Keratinocyte (primary cell): Measurements from ENCODE around the gene RAP1GAP. TPM values are rescaled to one million over a fixed set of nuclear protein-coding genes. Genes with fewer than 3 reads are reported as not detected.

ENCODE experiments used
- DNase-seq: peaks from one replicate; pipeline ENCODE4 v3.0.0-alpha.2; 2011; ENCODE audit warnings: low read depth, missing footprints, low spot score
- FAIRE-seq: peaks from 2 replicates; lab custom pipeline; 2011; peaks lifted over from hg19 to GRCh38; lab: Jason Lieb, UNC
- H2AFZ ChIP-seq: 2 replicates; pipeline ENCODE4 v1.6.0; 2012; ENCODE audit warnings: low read length, control low read depth, inconsistent platforms; ENCODE audit not compliant: control insufficient read depth
- H3K27ac ChIP-seq: 2 replicates; pipeline ENCODE4 v1.5.1; 2011; ENCODE audit warnings: low read length; ENCODE audit not compliant: control insufficient read depth, insufficient read depth
- H3K27me3 ChIP-seq: 3 replicates; pipeline ENCODE4 v1.6.0; 2011; ENCODE audit warnings: low read length; ENCODE audit not compliant: control insufficient read depth, insufficient read depth; ENCODE audit errors: extremely low read depth
- H3K36me3 ChIP-seq, 2 experiments: 2 replicates in 1 of 2; 3 replicates in 1 of 2; pipeline ENCODE4 v1.5.1; 2011; ENCODE audit warnings: low read length in 2 of 2, mild to moderate bottlenecking in 1 of 2; ENCODE audit not compliant: control insufficient read depth in 2 of 2, insufficient read depth in 2 of 2; ENCODE audit errors: extremely low read depth in 1 of 2
- H3K4me1 ChIP-seq: 3 replicates; pipeline ENCODE4 v1.5.1; 2011; ENCODE audit warnings: low read length; ENCODE audit not compliant: control insufficient read depth, insufficient read depth; ENCODE audit errors: extremely low read depth
- H3K4me2 ChIP-seq: 3 replicates; pipeline ENCODE4 v1.6.0; 2011; ENCODE audit warnings: low read depth, low read length; ENCODE audit not compliant: control insufficient read depth, insufficient read depth; ENCODE audit errors: extremely low read depth
- H3K4me3 ChIP-seq, 3 experiments: fragments of 200-600 bp in 1 of 3; sonication (generic) in 1 of 3; 2 replicates in 2 of 3; 3 replicates in 1 of 3; pipeline ENCODE4 v1.5.1; 2011 to 2016; ENCODE audit warnings: low read length in 3 of 3, mild to moderate bottlenecking in 3 of 3, control low read depth in 2 of 3, inconsistent platforms in 1 of 3, low read depth in 1 of 3, mixed read lengths in 1 of 3, mixed run types in 1 of 3, moderate library complexity in 1 of 3; ENCODE audit not compliant: control insufficient read depth in 2 of 3, insufficient read depth in 2 of 3; ENCODE audit errors: extremely low read depth in 1 of 3
- H3K79me2 ChIP-seq: 2 replicates; pipeline ENCODE4 v1.6.0; 2012; ENCODE audit warnings: low read length; ENCODE audit not compliant: control insufficient read depth, insufficient read depth
- H3K9ac ChIP-seq: 3 replicates; pipeline ENCODE4 v1.6.0; 2011; ENCODE audit warnings: low read length; ENCODE audit not compliant: control insufficient read depth, insufficient read depth; ENCODE audit errors: extremely low read depth
- H3K9me1 ChIP-seq: 3 replicates; pipeline ENCODE4 v1.6.0; 2011; ENCODE audit warnings: low read length; ENCODE audit not compliant: control insufficient read depth, insufficient read depth; ENCODE audit errors: extremely low read depth
- H3K9me3 ChIP-seq: 2 replicates; pipeline ENCODE4 v1.5.1; 2012; ENCODE audit warnings: low read depth, low read length; ENCODE audit not compliant: control insufficient read depth
- H4K20me1 ChIP-seq: 3 replicates; pipeline ENCODE4 v1.6.0; 2011; ENCODE audit warnings: low read length; ENCODE audit not compliant: control insufficient read depth, insufficient read depth; ENCODE audit errors: extremely low read depth
- CTCF ChIP-seq, 3 experiments: IDR thresholded peaks in 1 of 3; conservative IDR thresholded peaks in 1 of 3; optimal IDR thresholded peaks in 1 of 3; 2 replicates in 2 of 3; 3 replicates in 1 of 3; pipeline versions ENCODE3 to v1.5.1; 2011; ENCODE audit warnings: low read length in 3 of 3, mild to moderate bottlenecking in 3 of 3, moderate library complexity in 2 of 3, control low read depth in 1 of 3, inconsistent platforms in 1 of 3; ENCODE audit not compliant: insufficient read depth in 2 of 3; ENCODE audit errors: extremely low read depth in 1 of 3
- EZH2 ChIP-seq: IDR thresholded peaks from one replicate; pipeline ENCODE4 v1.6.1; 2012; ENCODE audit warnings: inconsistent platforms, mild to moderate bottlenecking, low read length, moderate library complexity
- dilution Hi-C: fragments of 300-500 bp; cut with MboI; formaldehyde crosslinking; loops from one replicate; pipeline ENCODE4 v1.7.0; 2020; ENCODE audit warnings: low sequenced_read_pairs; ENCODE audit not compliant: extremely low pct_ligation_motif_present
- polyA plus RNA-seq, 5 experiments: library from polyadenylated mRNA; depleted of rRNA in 3 of 5; stranded (reverse) in 3 of 5; stranded (forward) in 1 of 5; unstranded in 1 of 5; fragments of >200 nt; gene quantifications; 1 replicate in 1 of 5; 2 replicates in 3 of 5; 3 replicates in 1 of 5; pipeline versions ENCODE4 v1.2.1 to v1.2.3, GENCODE V29; 2011 to 2012; ENCODE audit warnings: missing spikeins in 2 of 5, low read depth in 1 of 5, low replicate concordance in 1 of 5

Gene RAP1GAP
- polyA plus RNA-seq, 1 donor (not counting 4 experiments of a cell fraction or from before 2014, with no cell fraction given), result 1.1 TPM

GRCh38 chr1:21648352-21648730, 20.8 kb downstream of the RAP1GAP start:
- Histone ChIP-seq H3K4me1 (peaks cover 7% of the 10 kb centered on the region), H3K79me2 (no peaks in the 10 kb centered on the region), H3K27ac (no peak overlapping the region), H2AFZ (no peak overlapping the region), H3K36me3 (no peaks in the 10 kb centered on the region), H3K4me2 (no peak overlapping the region), H3K4me3 (no peak overlapping the region), H3K27me3 (peaks cover 24% of the 10 kb centered on the region), H4K20me1 (no peaks in the 10 kb centered on the region), H3K9me3 (no peaks in the 10 kb centered on the region), H3K9me1 (no peaks in the 10 kb centered on the region), H3K9ac (no peak overlapping the region)
- DNase-seq (no peak), FAIRE-seq (no peak)
- no peak for TF ChIP-seq EZH2
- no peak for TF ChIP-seq CTCF (optimal IDR thresholded peaks at IDR 0.05 in 1 of 3, IDR thresholded peaks at IDR 0.05 in 1 of 3, conservative IDR thresholded peaks at IDR 0.05 in 1 of 3; ENCODE audit: extremely low read depth in 1 of 3, insufficient read depth in 2 of 3, low read length in 3 of 3)
- dilution Hi-C loops, result no loop called here

DNA sequence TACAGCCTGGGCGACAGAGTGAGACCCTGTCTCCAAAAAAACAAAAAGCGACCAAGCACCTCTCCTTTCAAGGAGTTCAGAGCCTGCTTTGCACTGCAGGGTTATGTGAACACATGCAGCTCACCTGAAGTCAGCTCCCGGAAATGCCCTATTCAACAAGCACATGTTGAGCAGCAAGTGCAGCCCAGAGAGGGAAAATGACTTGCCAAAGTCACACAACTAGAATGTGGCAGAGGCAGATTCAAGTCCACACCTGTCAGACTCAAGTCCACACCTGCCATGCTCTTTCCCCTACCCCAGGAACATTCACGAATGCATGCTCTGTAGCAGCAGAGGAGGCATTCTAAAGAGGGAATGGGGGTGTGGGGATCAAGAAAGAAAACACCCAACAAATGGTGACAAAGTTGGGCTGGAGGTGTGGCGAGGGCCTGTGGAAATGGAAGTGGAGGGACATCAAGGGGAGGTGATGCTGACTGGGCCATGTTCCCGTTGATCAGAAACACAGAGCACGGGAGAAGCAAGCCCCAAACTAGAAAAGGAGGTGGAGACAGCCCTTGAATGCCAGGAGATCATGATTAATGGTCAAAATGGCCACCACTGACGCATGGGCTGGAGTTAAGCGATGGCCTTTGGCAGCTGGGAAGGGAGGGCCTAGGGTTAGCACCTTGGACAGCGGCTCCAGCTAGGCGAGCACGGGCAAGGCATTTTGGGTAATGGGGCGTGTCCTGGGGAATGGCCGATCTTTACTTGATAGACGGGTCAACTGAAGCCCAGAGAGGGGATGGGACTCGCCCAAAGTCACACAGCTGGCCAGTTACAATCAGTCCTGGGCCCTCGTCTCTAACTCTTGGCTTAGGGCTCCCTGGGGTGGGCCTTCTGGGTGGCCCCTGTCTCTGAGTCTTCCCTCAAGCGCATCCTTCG, 21.5 kb downstream of the RAP1GAP start:
- Histone ChIP-seq H2AFZ (no peak overlapping the region), H3K36me3 (no peaks in the 10 kb centered on the region), H3K79me2 (no peaks in the 10 kb centered on the region), H3K9me1 (no peaks in the 10 kb centered on the region), H3K27me3 (peaks cover 20% of the 10 kb centered on the region), H3K4me1 (peaks cover 7% of the 10 kb centered on the region), H3K9me3 (no peaks in the 10 kb centered on the region), H3K27ac (no peak overlapping the region), H4K20me1 (no peaks in the 10 kb centered on the region), H3K4me2 (no peak overlapping the region), H3K4me3 (no peak overlapping the region), H3K9ac (no peak overlapping the region)
- dilution Hi-C loops, result no loop called here
- peak; percentile 5 for FAIRE-seq
- TF ChIP-seq EZH2 (no peak), CTCF (optimal IDR thresholded peaks at IDR 0.05 in 1 of 3, IDR thresholded peaks at IDR 0.05 in 1 of 3, conservative IDR thresholded peaks at IDR 0.05 in 1 of 3; ENCODE audit: extremely low read depth in 1 of 3, insufficient read depth in 2 of 3, low read length in 3 of 3) (no peak)
- no peak for DNase-seq
